ENCODE results near the gene PDIA6.

GRCh38 chr2:10776231-10776977 is 36.2 kb downstream of the PDIA6 start:
- TF ChIP-seq YY1 (IDR thresholded peaks at IDR 0.05; ENCODE audit: extremely low read depth, insufficient replicate concordance, low read depth, low read length) (no peak), ZNF274 (IDR thresholded peaks at IDR 0.05; ENCODE audit: low read depth, low read length) (no peak), POLR2A (IDR thresholded peaks at IDR 0.05; ENCODE audit: borderline replicate concordance, extremely low read depth, insufficient read depth, insufficient read length) (no peak), CEBPB (IDR thresholded peaks at IDR 0.05; ENCODE audit: low read depth) (no peak)
- TF ChIP-seq, protein P1, sequence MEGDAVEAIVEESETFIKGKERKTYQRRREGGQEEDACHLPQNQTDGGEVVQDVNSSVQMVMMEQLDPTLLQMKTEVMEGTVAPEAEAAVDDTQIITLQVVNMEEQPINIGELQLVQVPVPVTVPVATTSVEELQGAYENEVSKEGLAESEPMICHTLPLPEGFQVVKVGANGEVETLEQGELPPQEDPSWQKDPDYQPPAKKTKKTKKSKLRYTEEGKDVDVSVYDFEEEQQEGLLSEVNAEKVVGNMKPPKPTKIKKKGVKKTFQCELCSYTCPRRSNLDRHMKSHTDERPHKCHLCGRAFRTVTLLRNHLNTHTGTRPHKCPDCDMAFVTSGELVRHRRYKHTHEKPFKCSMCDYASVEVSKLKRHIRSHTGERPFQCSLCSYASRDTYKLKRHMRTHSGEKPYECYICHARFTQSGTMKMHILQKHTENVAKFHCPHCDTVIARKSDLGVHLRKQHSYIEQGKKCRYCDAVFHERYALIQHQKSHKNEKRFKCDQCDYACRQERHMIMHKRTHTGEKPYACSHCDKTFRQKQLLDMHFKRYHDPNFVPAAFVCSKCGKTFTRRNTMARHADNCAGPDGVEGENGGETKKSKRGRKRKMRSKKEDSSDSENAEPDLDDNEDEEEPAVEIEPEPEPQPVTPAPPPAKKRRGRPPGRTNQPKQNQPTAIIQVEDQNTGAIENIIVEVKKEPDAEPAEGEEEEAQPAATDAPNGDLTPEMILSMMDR (IDR thresholded peaks at IDR 0.05 in 2 of 3, conservative IDR thresholded peaks at IDR 0.05 in 1 of 3; ENCODE audit: borderline replicate concordance in 1 of 3, insufficient read depth in 1 of 3, low read depth in 2 of 3, low read length in 2 of 3): no peak
